Measurements from ENCODE around the gene TMEM186.

The TMEM186 gene

GRCh38 chr16:8768283-8768682 is 29.2 kb downstream of the TMEM186 start:
- no peak overlapping the region for H3K4me3 ChIP-seq (ENCODE audit: low read length)
- TF ChIP-seq CTCF (conservative IDR thresholded peaks at IDR 0.05; ENCODE audit: low read depth, low read length) = no peak
- DNase-seq (ENCODE audit: low read depth) = no peak

GRCh38 chr16:8767176-8767575 is 30.3 kb downstream of the TMEM186 start:
- DNase-seq (ENCODE audit: low read depth) = no peak
- no peak for TF ChIP-seq CTCF (conservative IDR thresholded peaks at IDR 0.05; ENCODE audit: low read depth, low read length)
- H3K4me3 ChIP-seq (ENCODE audit: low read length) = no peak overlapping the region

- H3K4me3 ChIP-seq (ENCODE audit: low read length) = no peak overlapping the region
- TF ChIP-seq CTCF (conservative IDR thresholded peaks at IDR 0.05; ENCODE audit: low read depth, low read length) = no peak
- DNase-seq (ENCODE audit: low read depth) = no peak
Observed at GRCh38 chr16:8764525-8765250, 32.8 kb downstream of the TMEM186 start.

- no peak for TF ChIP-seq CTCF (conservative IDR thresholded peaks at IDR 0.05; ENCODE audit: low read depth, low read length)
- DNase-seq (ENCODE audit: low read depth) = no peak
Observed at GRCh38 chr16:8763899-8764298, 33.5 kb downstream of the TMEM186 start.

GRCh38 chr16:8763083-8763482 is 34.4 kb downstream of the TMEM186 start:
- no peak for TF ChIP-seq CTCF (conservative IDR thresholded peaks at IDR 0.05; ENCODE audit: low read depth, low read length)
- H3K4me3 ChIP-seq (ENCODE audit: low read length) = no peak overlapping the region
- no peak for DNase-seq (ENCODE audit: low read depth)

More at GRCh38 chr16:8763899-8764298, 33.5 kb downstream of the TMEM186 start:
- H3K4me3 ChIP-seq (ENCODE audit: low read length) = no peak overlapping the region

- no peak for TF ChIP-seq CTCF (conservative IDR thresholded peaks at IDR 0.05; ENCODE audit: low read depth, low read length)
- no peak overlapping the region for H3K4me3 ChIP-seq (ENCODE audit: low read length)
- no peak for DNase-seq (ENCODE audit: low read depth)
Observed at GRCh38 chr16:8762254-8762653, 35.2 kb downstream of the TMEM186 start.

GRCh38 chr16:8761078-8761477 is 36.4 kb downstream of the TMEM186 start:
- no peak for TF ChIP-seq CTCF (conservative IDR thresholded peaks at IDR 0.05; ENCODE audit: low read depth, low read length)
- no peak overlapping the region for H3K4me3 ChIP-seq (ENCODE audit: low read length)
- DNase-seq (ENCODE audit: low read depth) = no peak

Measured in retinal pigment epithelial cell (primary cell).